ENCODE results near the gene FKBP4. TPM values are rescaled to one million over a fixed set of nuclear protein-coding genes. Genes with fewer than 3 reads are reported as not detected.

The FKBP4 gene
- total and polyA plus RNA-seq, 8 donors, result 25.3 to 57.2 (median 44.5) TPM

DNA sequence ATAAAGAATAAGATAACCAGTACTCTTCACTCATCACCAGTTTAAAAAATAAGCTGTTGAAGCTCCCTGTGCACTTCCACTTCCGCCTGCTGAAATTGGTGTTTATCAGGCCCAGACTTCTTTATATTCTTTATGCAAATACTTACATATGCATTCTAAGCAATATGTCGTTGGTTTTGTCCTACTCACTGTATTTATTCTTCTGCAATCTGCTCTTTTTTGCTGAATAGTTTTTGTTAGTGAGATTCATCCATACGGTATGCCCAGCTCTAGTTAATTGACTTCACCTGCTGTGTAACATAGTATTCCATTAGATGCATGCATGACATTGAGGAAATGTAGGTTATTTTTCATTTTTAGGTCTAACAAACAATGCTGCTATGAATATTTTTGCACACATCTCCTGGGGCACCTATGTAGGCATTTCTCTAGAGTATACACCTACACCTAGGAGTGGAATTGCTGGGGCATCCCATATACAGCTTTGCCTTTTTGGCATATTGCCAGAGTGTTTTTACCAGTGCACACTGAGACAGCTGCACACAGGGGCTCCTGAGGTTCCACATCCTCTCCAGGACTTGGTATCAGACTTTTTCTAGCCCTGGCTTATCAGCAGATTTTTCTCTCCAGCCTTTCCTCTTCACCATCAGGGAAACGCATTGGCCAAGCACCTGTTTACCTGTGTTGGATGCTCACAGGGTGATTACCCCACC is 41.1 kb downstream of the FKBP4 start:
- DNase-seq, result no peak
- no peak overlapping the region for H3K27ac ChIP-seq
- H3K4me3 ChIP-seq, result no peak overlapping the region
- peaks cover 9 to 19% (median 12%) of the 10 kb centered on the region in 4 donors for H3K4me1 ChIP-seq
- TF ChIP-seq POLR2AphosphoS5 (IDR thresholded peaks at IDR 0.05) (no peak), EP300 (IDR thresholded peaks at IDR 0.05) (no peak), POLR2A (IDR thresholded peaks at IDR 0.05) (no peak)
- TF ChIP-seq, protein P1, sequence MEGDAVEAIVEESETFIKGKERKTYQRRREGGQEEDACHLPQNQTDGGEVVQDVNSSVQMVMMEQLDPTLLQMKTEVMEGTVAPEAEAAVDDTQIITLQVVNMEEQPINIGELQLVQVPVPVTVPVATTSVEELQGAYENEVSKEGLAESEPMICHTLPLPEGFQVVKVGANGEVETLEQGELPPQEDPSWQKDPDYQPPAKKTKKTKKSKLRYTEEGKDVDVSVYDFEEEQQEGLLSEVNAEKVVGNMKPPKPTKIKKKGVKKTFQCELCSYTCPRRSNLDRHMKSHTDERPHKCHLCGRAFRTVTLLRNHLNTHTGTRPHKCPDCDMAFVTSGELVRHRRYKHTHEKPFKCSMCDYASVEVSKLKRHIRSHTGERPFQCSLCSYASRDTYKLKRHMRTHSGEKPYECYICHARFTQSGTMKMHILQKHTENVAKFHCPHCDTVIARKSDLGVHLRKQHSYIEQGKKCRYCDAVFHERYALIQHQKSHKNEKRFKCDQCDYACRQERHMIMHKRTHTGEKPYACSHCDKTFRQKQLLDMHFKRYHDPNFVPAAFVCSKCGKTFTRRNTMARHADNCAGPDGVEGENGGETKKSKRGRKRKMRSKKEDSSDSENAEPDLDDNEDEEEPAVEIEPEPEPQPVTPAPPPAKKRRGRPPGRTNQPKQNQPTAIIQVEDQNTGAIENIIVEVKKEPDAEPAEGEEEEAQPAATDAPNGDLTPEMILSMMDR (IDR thresholded peaks at IDR 0.05), result no peak
- H3K27me3 ChIP-seq, result peaks cover 0 to 6% (median 0%) of the 10 kb centered on the region in 3 donors
- WGBS, 5 donors, result 53 to 71% (median 65%) methylated on average over 4 of the region's 4 CpGs
- H3K9me3 ChIP-seq, result no peaks in the 10 kb centered on the region
- H3K36me3 ChIP-seq, result peaks cover 0 to 35% (median 27%) of the 10 kb centered on the region in 4 donors
- intact Hi-C loops (cut with DNase I; ENCODE audit: low total_unique reads), result no loop called here

DNA sequence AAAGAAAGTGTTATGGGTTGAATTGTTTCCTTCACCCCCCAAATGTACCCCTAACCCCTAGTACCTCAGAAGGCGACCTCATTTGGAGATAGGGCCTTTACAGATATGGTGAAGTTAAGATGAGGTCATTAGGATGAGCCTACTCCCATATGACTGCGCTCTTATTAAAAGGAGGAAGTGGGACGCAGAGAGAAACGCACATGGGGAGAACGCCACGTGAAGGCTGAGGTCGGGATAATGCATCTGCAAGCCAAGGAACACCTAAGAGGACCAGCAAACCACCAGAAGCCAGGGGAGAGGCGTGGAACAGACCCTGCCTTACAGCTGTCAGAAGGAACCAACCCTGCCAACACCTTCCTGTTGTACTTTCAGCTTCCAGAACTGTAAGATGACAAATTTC is 41.8 kb downstream of the FKBP4 start:
- Histone ChIP-seq H3K4me1 (peaks cover 9 to 19% (median 12%) of the 10 kb centered on the region in 4 donors), H3K27ac (no peak overlapping the region), H3K9me3 (no peaks in the 10 kb centered on the region), H3K4me3 (no peak overlapping the region), H3K36me3 (peaks cover 0 to 34% (median 23%) of the 10 kb centered on the region in 4 donors), H3K27me3 (peaks cover 0 to 6% (median 0%) of the 10 kb centered on the region in 3 donors)
- intact Hi-C loops (cut with DNase I; ENCODE audit: low total_unique reads), result no loop called here
- DNase-seq, result no peak
- 80 to 97% (median 85%) methylated on average over 8 of the region's 8 CpGs for WGBS, 5 donors
- TF ChIP-seq, protein P1 (IDR thresholded peaks at IDR 0.05), result no peak
- TF ChIP-seq POLR2A (IDR thresholded peaks at IDR 0.05) (no peak), EP300 (IDR thresholded peaks at IDR 0.05) (no peak), POLR2AphosphoS5 (IDR thresholded peaks at IDR 0.05) (no peak)

DNA sequence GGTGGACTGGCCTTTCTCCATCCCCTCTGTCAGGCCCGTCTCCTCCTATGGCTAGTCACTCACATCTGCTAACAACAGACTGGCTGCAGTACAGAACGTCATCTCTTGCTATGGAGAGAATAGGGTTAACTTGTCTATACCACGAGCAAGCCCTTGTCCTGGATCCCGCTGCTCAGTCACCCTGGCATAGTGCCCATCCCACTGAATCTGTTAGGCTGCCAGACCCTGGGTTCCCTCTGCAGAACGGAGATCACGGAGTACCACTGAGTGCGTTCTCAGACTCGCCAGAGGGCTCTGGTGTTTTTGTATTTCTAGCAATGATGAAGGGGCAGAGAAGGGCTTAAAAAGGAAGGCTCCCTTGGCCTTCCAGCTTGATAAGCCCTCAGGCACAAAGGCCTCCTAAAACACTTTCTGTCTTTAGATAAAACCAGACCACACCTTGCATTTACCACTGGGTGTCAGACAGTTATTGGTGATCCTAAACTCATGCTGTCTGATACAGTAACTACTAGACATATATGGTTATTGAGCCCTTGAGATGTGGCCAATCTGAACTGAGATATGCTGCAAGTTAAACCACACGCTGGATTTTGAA is 46.4 kb downstream of the FKBP4 start:
- no peak for TF ChIP-seq POLR2AphosphoS5 (IDR thresholded peaks at IDR 0.05)
- TF ChIP-seq, protein P1 (IDR thresholded peaks at IDR 0.05), result no peak
- no peak for TF ChIP-seq POLR2A (IDR thresholded peaks at IDR 0.05)
- no peak for TF ChIP-seq EP300 (IDR thresholded peaks at IDR 0.05)

DNA sequence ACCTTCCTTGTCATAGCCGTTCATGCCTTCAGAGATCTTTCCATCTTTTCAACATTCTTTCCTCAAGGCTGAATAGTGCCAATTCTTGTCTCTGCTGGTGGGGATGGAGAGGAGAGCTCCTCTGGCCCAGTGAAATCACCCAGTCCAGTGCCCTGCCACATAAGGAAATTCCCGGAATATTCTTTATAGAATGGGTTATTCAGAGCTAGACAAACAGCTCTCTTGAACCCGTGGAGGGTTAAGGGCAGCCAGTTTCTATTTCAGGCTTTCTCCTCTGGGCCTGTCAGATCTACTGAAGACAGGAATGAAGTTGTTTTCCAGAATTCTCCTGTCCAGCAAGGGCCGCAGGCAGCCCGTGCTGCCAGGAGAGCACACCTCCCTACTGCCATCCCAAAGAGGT is 48.2 kb downstream of the FKBP4 start:
- peaks cover 0 to 3% (median 0%) of the 10 kb centered on the region in 4 donors for H3K4me1 ChIP-seq
- peaks cover 0 to 59% (median 27%) of the 10 kb centered on the region in 4 donors for H3K36me3 ChIP-seq
- TF ChIP-seq, protein P1 (IDR thresholded peaks at IDR 0.05), result no peak
- no peak for TF ChIP-seq EP300 (IDR thresholded peaks at IDR 0.05)
- TF ChIP-seq POLR2AphosphoS5 (IDR thresholded peaks at IDR 0.05), result no peak
- no peak for TF ChIP-seq POLR2A (IDR thresholded peaks at IDR 0.05)
- H3K27me3 ChIP-seq, result no peaks in the 10 kb centered on the region
- intact Hi-C loops (cut with DNase I; ENCODE audit: low total_unique reads), result no loop called here
- H3K27ac ChIP-seq, result peak overlapping the region in 2 of 5 donors; percentile 14 to 24
- no peaks in the 10 kb centered on the region for H3K9me3 ChIP-seq
- WGBS, 5 donors, result 74 to 89% (median 85%) methylated on average over 4 to 5 of the region's 5 CpGs
- DNase-seq, result no peak
- no peak overlapping the region for H3K4me3 ChIP-seq

More for the DNA sequence above, 46.4 kb downstream of the FKBP4 start:
- 54 to 72% (median 65%) methylated on average over 9 of the region's 9 CpGs for WGBS, 5 donors
- intact Hi-C loops (cut with DNase I; ENCODE audit: low total_unique reads), result no loop called here
- DNase-seq, result no peak
- H3K9me3 ChIP-seq, result no peaks in the 10 kb centered on the region
- peaks cover 0 to 51% (median 25%) of the 10 kb centered on the region in 4 donors for H3K36me3 ChIP-seq
- H3K4me3 ChIP-seq, result no peak overlapping the region
- no peaks in the 10 kb centered on the region for H3K27me3 ChIP-seq
- H3K4me1 ChIP-seq, result peaks cover 0 to 3% (median 0%) of the 10 kb centered on the region in 4 donors
- no peak overlapping the region for H3K27ac ChIP-seq

All from stomach (tissue), 9 donors.